HepG2 (cell line): ENCODE results near the gene APOC3. TPM values are rescaled to one million over a fixed set of nuclear protein-coding genes. Genes with fewer than 3 reads are reported as not detected.

ENCODE experiments used
- ADNP ChIP-seq: sonication (generic); formaldehyde crosslinking; IDR thresholded peaks from 2 replicates; pipeline ENCODE4 v1.4.0; 2020; ENCODE audit warnings: missing genetic modification reagents
- AGO2 ChIP-seq: fragments of 200-400 bp; formaldehyde crosslinking; optimal IDR thresholded peaks from 2 replicates; pipeline ENCODE3; 2017; ENCODE audit warnings: mild to moderate bottlenecking, low read depth, low read length, moderate library complexity
- CEBPG ChIP-seq: IDR thresholded peaks from 2 replicates; pipeline ENCODE4 v1.6.1; 2016
- FOXP1 ChIP-seq, 2 experiments: fragments of 450-650 bp in 1 of 2; IDR thresholded peaks; 2 replicates each; pipeline ENCODE4 v1.6.1; 2017 to 2018; ENCODE audit warnings: antibody characterized with exemption in 1 of 2
- NFIC ChIP-seq: IDR thresholded peaks from 2 replicates; pipeline ENCODE4 v1.6.1; 2012; ENCODE audit warnings: mild to moderate bottlenecking, low read length, inconsistent platforms
- NRL ChIP-seq: sonication (generic); formaldehyde crosslinking; IDR thresholded peaks from 2 replicates; pipeline ENCODE4 v1.5.0; 2020; ENCODE audit warnings: missing genetic modification reagents, mild to moderate bottlenecking, moderate library complexity, borderline replicate concordance
- PAX8 ChIP-seq: sonication (generic); formaldehyde crosslinking; IDR thresholded peaks from 2 replicates; pipeline ENCODE4 v1.8.0; 2022; ENCODE audit warnings: mild to moderate bottlenecking, missing genetic modification reagents, borderline replicate concordance
- PHF20 ChIP-seq: sonication (generic); formaldehyde crosslinking; IDR thresholded peaks from 2 replicates; pipeline ENCODE4 v1.5.0; 2020; ENCODE audit warnings: mild to moderate bottlenecking, missing genetic modification reagents
- RFXAP ChIP-seq: sonication (generic); formaldehyde crosslinking; IDR thresholded peaks from 2 replicates; pipeline ENCODE4 v1.4.0; 2020; ENCODE audit warnings: missing genetic modification reagents, borderline replicate concordance
- SNAPC4 ChIP-seq: sonication (generic); formaldehyde crosslinking; IDR thresholded peaks from 2 replicates; pipeline ENCODE4 v1.4.0; 2020; ENCODE audit warnings: mild to moderate bottlenecking, missing genetic modification reagents
- TOE1 ChIP-seq: sonication (generic); formaldehyde crosslinking; IDR thresholded peaks from 2 replicates; pipeline ENCODE4 v1.4.0; 2020; ENCODE audit warnings: mild to moderate bottlenecking, missing genetic modification reagents
- ZBTB7A ChIP-seq: sonication (generic); formaldehyde crosslinking; IDR thresholded peaks from 2 replicates; pipeline ENCODE4 v1.8.0; 2022; ENCODE audit warnings: mild to moderate bottlenecking, missing genetic modification reagents
- ZNF362 ChIP-seq: sonication (generic); formaldehyde crosslinking; IDR thresholded peaks from 2 replicates; pipeline ENCODE4 v1.4.0; 2020; ENCODE audit warnings: missing genetic modification reagents, mild to moderate bottlenecking, borderline replicate concordance
- ZNF577 ChIP-seq: sonication (generic); formaldehyde crosslinking; IDR thresholded peaks from 2 replicates; pipeline ENCODE4 v1.4.0; 2020; ENCODE audit warnings: mild to moderate bottlenecking, low read depth, missing genetic modification reagents, borderline replicate concordance
- ZNF589 ChIP-seq: sonication (generic); formaldehyde crosslinking; conservative IDR thresholded peaks from 2 replicates; pipeline ENCODE4 v1.8.0; 2022; ENCODE audit warnings: mild to moderate bottlenecking, moderate library complexity, missing genetic modification reagents
- ZNF597 ChIP-seq: sonication (generic); formaldehyde crosslinking; IDR thresholded peaks from 2 replicates; pipeline ENCODE4 v1.5.0; 2020; ENCODE audit warnings: missing genetic modification reagents
- ZNF749 ChIP-seq: sonication (generic); formaldehyde crosslinking; IDR thresholded peaks from 2 replicates; pipeline ENCODE4 v1.8.0; 2022; ENCODE audit warnings: mild to moderate bottlenecking, missing genetic modification reagents, moderate library complexity, borderline replicate concordance
- ZNF775 ChIP-seq: sonication (generic); formaldehyde crosslinking; IDR thresholded peaks from 2 replicates; pipeline ENCODE4 v1.4.0; 2020; ENCODE audit warnings: missing genetic modification reagents, mild to moderate bottlenecking, moderate library complexity, borderline replicate concordance
- ZXDC ChIP-seq: sonication (generic); formaldehyde crosslinking; IDR thresholded peaks from 2 replicates; pipeline ENCODE4 v1.5.0; 2020; ENCODE audit warnings: mild to moderate bottlenecking, missing genetic modification reagents
- polyA plus RNA-seq, 8 experiments: library from polyadenylated mRNA; depleted of rRNA in 3 of 8; stranded (reverse) in 7 of 8; unstranded in 1 of 8; fragments of >200 nt; fragmentation: Illumina TruSeq in 4 of 8; extraction: Trizol in 4 of 8; gene quantifications; 2 replicates each; pipeline versions ENCODE4 v1.2.1 to v1.2.3, GENCODE V29; 2011 to 2016; ENCODE audit warnings: low read depth in 4 of 8, missing spikeins in 1 of 8, mixed read lengths in 1 of 8; ENCODE audit not compliant: insufficient read depth in 1 of 8
- total RNA-seq, 5 experiments: library from RNA; depleted of rRNA; stranded (reverse); fragments of >200 nt; fragmentation: Illumina TruSeq; extraction: Trizol; gene quantifications; 2 replicates each; pipeline ENCODE4 v1.2.3, GENCODE V29; 2016; ENCODE audit warnings: low read depth in 1 of 5

APOC3 gene
- total and polyA plus RNA-seq, 2 of the 13 experiments (the other 11 are each of a cell fraction or from before 2014, with no cell fraction given) = 314 to 687 TPM

GRCh38 chr11:116825854-116826750 lies 3.6 kb upstream of the APOC3 start (continued):
- TF ChIP-seq ZNF362 (CRISPR knock-in tag) = no peak
- TF ChIP-seq AGO2 = peak; percentile 22
- no peak for TF ChIP-seq TOE1 (CRISPR knock-in tag)
- TF ChIP-seq RFXAP = no peak
- peak; percentile 78 for TF ChIP-seq ADNP
- TF ChIP-seq ZNF775 = no peak
- TF ChIP-seq CEBPG (CRISPR knock-in tag) = no peak
- TF ChIP-seq ZNF577 (CRISPR knock-in tag) = no peak
- no peak for TF ChIP-seq ZXDC (CRISPR knock-in tag)
- TF ChIP-seq NFIC = no peak
- TF ChIP-seq ZNF749 (CRISPR knock-in tag) = no peak
- TF ChIP-seq NRL (CRISPR knock-in tag) = peak; percentile 27; the same call in 1 of the 2 replicates
- no peak; the same call in 1 of the 2 replicates for TF ChIP-seq ZBTB7A (CRISPR knock-in tag)
- peak; percentile 7 for TF ChIP-seq PAX8 (CRISPR knock-in tag)
- no peak for TF ChIP-seq FOXP1 (IDR thresholded peaks at IDR 0.05)
- no peak for TF ChIP-seq FOXP1 (CRISPR knock-in tag; IDR thresholded peaks at IDR 0.05)
- no peak for TF ChIP-seq ZNF589
- no peak for TF ChIP-seq PHF20 (CRISPR knock-in tag)
- no peak for TF ChIP-seq ZNF597
- no peak for TF ChIP-seq SNAPC4
